ENCODE data around the gene SMIM1.
"Not testable (repeated sequence)": the region's sequence is repeated elsewhere in the genome, so short reads cannot be mapped to it uniquely, and the experiment has no call there.

The SMIM1 gene

GRCh38 chr1:3738943-3739342, 33.6 kb upstream of the SMIM1 start:
- DNase-seq, result no peak

- no peak for DNase-seq
These were observed 32.5 kb upstream of the SMIM1 start for GRCh38 chr1:3740042-3740441.

DNA sequence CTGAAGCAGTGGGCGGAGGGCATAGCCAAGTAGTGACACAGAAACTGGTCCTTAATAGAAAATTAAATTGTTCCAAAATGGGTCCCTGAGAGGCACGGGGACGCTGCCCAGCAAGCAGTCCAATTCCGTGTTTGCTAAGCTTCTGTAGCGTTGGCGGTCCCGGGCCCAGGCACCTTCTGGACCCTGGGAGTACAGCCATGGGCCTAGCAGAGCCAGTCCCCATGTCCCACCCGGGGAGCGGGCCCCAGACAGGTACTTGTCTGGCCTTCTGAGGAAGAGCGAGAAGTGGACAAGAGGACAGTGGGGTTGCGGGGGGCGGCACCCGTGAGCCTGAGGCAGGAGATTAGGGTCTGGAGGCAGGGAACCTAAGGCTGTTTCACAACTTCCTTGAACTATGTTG, 31.8 kb upstream of the SMIM1 start:
- DNase-seq, result no peak

DNA sequence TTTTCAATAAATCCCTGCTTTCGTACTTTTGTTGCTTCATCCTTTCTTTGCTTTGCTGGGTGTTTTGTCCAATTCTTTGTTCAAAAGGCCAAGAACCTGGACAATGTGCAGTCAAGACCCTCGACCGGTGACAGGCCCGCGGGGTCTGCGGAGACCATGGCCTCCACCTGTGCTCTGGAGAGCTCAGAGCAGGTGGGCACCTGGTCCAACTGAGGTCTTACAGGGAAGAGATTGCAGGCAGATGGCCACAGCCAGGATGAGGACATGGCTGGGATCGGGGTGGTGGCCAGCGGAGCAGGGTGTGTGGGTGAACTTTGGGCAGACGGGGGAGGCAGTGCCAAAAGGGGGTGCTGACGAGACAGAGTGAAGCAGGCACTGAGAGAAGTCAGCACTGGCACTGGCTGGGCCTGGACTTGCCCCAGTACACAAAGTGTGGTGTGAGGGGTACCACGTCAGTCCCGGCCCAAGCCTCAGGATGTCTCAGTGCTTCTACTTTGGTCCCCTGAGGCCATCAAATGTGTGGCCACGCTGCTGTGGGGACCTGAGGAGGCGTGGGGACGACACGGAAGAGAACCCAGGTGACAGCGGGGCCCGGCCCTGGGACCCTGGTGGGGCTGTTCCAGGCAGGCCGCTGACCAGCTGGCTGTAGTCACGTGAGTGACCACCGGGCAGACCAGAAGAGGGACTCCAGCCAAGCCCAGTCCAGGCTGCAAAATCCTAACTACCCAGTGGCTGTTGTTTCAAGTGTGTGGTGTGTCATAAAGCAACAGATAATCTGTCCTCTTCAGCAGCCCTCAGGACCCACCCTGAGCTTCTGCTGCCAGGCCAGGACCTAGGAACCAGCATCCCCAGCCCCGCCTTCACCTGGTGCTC, 30.7 kb upstream of the SMIM1 start:
- DNase-seq, result no peak

- no peak for DNase-seq
These were observed 29.9 kb upstream of the SMIM1 start for GRCh38 chr1:3742439-3743298.

GRCh38 chr1:3743421-3743820, 29.1 kb upstream of the SMIM1 start:
- DNase-seq, result no peak

- no peak for DNase-seq
These were observed 28.7 kb upstream of the SMIM1 start for GRCh38 chr1:3743826-3744225.

DNA sequence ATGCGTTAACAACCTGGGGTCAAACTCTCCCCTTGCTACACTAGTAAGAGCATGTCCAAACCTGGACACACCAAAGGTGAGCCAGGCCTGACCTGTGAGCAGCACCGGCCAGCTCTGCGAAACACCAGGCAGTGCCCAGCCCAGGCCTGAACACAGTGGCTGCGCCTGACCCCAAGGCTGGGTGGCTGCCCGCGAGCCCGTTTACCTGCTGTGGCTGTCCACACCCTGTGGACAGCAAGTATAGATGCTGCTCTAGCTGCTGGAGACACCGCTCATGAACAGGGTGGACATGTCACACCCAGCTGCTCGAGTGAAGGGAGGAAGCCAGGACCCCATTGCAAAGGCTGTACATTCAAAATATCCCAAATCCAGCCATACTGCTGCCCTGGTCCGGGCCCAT, 27.9 kb upstream of the SMIM1 start:
- no peak for DNase-seq

GRCh38 chr1:3745071-3745470, 27.5 kb upstream of the SMIM1 start:
- no peak for DNase-seq

- DNase-seq, result no peak
These were observed 26.8 kb upstream of the SMIM1 start for GRCh38 chr1:3745590-3746381.

GRCh38 chr1:3746389-3746829, 26.1 kb upstream of the SMIM1 start:
- DNase-seq, result no peak

- peak; percentile 89 for DNase-seq
These were observed 25.6 kb upstream of the SMIM1 start for GRCh38 chr1:3746830-3747521.

DNA sequence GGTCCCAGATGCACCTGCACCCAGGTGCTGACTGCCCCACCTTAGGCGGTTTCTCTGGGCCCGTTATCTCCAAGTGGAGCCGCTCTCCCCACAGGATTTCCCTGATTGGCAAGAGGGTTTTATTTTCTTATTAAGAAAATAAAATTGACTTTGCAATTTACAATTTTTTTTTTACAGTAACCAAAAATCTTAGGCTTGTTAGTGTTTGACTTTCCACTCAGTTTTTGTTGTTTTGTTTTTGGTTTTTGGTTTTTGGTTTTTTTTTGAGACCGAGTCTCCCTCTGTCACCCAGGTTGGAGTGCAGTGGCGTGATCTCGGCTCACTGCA, 25.1 kb upstream of the SMIM1 start:
- no peak for DNase-seq

DNA sequence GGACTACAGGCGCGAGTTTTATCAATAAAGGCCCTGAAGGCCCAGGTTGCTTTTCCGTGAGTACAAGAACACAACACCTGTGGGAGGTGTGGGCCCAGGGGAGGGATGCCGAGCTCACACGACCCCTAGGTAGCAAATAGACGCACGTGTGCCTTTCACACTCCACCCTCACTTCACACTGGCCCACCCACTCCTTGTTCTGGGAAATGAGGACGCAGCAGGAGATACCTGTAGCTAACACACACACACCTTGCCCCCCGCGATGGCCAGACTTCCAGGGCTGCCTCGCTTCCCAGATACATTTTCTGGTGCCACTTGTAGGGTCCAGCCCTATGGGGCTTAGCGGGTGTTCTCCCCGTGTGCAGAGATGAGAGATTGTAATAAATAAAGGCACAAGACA, 24.6 kb upstream of the SMIM1 start:
- DNase-seq, result no peak

DNA sequence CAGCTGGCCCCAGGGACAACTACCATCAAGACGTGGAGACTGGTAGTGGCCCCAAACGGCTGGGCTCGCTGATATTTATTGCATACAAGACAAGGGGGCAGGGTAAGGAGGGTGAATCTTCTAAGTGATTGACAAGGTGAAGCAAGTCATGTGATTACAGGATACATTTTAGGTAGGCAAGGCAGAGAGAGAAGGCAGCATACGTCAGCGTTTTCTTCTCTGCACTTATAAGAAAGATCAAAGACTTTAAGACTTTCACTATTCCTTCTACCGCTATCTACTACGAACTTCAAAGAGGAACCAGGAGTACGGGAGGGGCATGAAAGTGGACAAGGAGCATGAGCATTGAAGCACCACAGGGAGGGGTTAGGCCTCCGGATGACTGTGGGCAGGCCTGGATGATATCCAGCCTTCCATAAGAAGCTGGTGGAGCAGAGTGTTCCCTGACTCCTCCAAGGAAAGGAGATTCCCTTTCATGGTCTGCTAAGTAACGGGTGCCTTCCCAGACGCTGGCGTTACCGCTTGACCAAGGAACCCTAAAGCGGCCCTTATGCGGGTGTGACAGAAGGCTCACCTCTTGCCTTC, 24.1 kb upstream of the SMIM1 start:
- DNase-seq, result not testable (repeated sequence)

- DNase-seq, result no peak
These were observed 23.0 kb upstream of the SMIM1 start for GRCh38 chr1:3749512-3749911.

DNA sequence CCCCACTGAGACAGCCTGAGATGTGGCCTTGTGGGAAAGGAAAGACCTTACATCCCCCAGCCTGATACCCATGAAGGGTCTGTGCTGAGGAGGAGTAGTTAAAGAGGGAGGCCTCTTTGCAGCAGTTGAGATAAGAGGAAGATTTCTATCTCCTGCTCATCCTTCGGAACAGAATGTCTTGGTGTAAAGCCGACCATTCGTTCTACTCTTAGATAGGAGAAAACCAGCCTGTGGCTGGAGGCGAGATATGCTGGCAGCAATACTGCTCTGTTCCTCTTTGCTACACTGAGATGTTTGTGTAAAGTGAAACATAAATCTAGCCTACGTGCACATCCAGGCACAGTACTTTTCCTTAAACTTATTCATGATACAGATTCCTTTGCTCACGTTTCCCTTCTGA, 21.8 kb upstream of the SMIM1 start:
- DNase-seq, result no peak

DNA sequence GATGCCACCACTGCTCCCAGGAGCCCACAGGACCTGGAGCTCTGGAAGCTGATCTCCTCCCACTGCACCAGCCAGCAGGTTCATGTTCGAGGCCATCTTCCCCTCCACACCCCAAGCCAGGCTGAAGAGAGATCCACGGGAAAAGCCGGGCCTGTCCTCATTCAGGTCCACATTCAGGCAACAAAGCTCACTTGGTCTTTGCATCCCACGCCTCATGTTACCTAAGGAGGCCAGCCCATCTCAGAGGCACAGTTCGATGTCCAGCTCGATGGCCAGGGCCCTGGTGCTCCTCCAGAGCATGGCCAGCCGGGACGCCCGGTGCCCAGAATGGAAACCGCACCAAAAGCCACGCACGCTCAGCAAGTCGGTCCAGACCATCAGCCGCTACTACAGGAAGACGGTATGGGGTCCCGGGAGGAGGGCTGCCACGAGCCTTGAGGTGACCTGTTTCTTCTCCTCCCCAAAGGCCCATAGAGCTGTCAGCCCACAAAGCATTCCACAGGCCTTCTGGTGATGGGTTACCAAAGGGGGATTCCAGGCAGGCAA, 20.1 kb upstream of the SMIM1 start, which contains the start of gene CCDC27:
Gene CCDC27, plus strand, starts transcription at position 51 of the 546 bp plus-strand sequence. Its CDS starts 32 bp downstream, at position 83.
- no peak for DNase-seq

- DNase-seq, result no peak
These were observed 18.7 kb upstream of the SMIM1 start for GRCh38 chr1:3753656-3754454.

GRCh38 chr1:3756394-3756793, 16.2 kb upstream of the SMIM1 start:
- no peak for DNase-seq

DNA sequence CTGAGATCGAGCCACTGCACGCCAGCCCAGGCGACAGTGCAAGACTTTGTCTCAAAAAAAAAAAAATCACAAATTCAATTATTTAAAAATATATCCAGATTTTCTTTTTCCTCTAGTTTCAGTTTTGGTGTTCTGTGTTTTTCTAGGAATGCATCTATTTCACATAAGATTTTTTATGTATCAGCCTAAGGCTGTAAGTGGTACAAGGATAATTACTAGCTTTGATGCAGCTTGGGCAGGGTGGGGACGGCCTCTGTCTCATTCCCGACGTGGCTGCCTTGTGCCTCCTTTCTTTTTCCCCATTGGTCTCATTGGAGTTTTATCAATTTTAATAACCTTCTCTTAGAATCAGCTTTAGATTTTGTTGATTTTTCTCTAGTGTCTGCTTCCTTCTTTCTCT, 13.4 kb upstream of the SMIM1 start:
- DNase-seq, result no peak
